Mammary epithelial cell (primary cell): Measurements from ENCODE around the gene CCDC91.

Experiments used
- CTCF ChIP-seq, 2 donors: IDR thresholded peaks in 1 of 2; conservative IDR thresholded peaks in 1 of 2; 2 replicates each; pipeline ENCODE4 v1.5.1; 2011 to 2012; ENCODE audit warnings: inconsistent platforms in 2 of 2, low read length in 2 of 2, mild to moderate bottlenecking in 2 of 2, control low read depth in 1 of 2, low read depth in 1 of 2; ENCODE audit not compliant: insufficient read depth in 1 of 2; ENCODE audit errors: extremely low read depth in 1 of 2
- EZH2 ChIP-seq: IDR thresholded peaks from 2 replicates; pipeline ENCODE4 v1.6.1; 2012; ENCODE audit warnings: low read length, inconsistent platforms, borderline replicate concordance

GRCh38 chr12:28176295-28176694 is 14.0 kb upstream of the CCDC91 start:
- TF ChIP-seq CTCF (conservative IDR thresholded peaks at IDR 0.05 in 1 of 2, IDR thresholded peaks at IDR 0.05 in 1 of 2; ENCODE audit: extremely low read depth in 1 of 2, insufficient read depth in 1 of 2, low read depth in 1 of 2, low read length in 2 of 2) (no peak), EZH2 (no peak)
